ENCODE measurements around the gene SLC9A3. TPM values are rescaled to one million over a fixed set of nuclear protein-coding genes. Genes with fewer than 3 reads are reported as not detected.

SLC9A3 gene
- total and polyA plus RNA-seq, 2 of the 13 experiments (the other 11 are each of a cell fraction or from before 2014, with no cell fraction given), result 1.5 to 1.8 TPM

- no peak for TF ChIP-seq HCFC1 (IDR thresholded peaks at IDR 0.05; ENCODE audit: low read depth, low read length)
- no peak for TF ChIP-seq ZNF878 (CRISPR knock-in tag; IDR thresholded peaks at IDR 0.05)
- no peak for TF ChIP-seq MXD4 (CRISPR knock-in tag; IDR thresholded peaks at IDR 0.05)
- no peak for TF ChIP-seq CTCF (CRISPR knock-in tag; IDR thresholded peaks at IDR 0.05)
Measured at GRCh38 chr5:528629-529511, 4.6 kb upstream of the SLC9A3 start (continued).

GRCh38 chr5:527646-528628, 3.7 kb upstream of the SLC9A3 start:
- no peak overlapping the region for H3K27ac ChIP-seq (ENCODE audit: extremely low read length, insufficient read depth, low read length)
- in situ Hi-C loops (cut with HindIII; ENCODE audit: extremely low pct_ligation_motif_present, low pct_unique_long_range_greater_than_20kb) (no loop called here), intact Hi-C loops (cut with micrococcal nuclease; ENCODE audit: unreplicated experiment) (no loop called here)
- no peaks in the 10 kb centered on the region for H3K79me2 ChIP-seq (ENCODE audit: insufficient read depth, low read length)
- DNase-seq (ENCODE audit: low spot score) (no peak), FAIRE-seq (no peak), ATAC-seq (no peak)
- peaks cover 0 to 37% of the 10 kb centered on the region in 2 experiments; a peak in 3 of 5 replicates for H3K27me3 ChIP-seq (ENCODE audit: control insufficient read depth in 1 of 2, insufficient read depth in 2 of 2, low read length in 2 of 2)
- no peak overlapping the region for H3K4me3 ChIP-seq (replicated peaks in 1 of 3; ENCODE audit: insufficient read depth in 1 of 3, low read depth in 2 of 3, low read length in 3 of 3)
- no peak overlapping the region for H3K4me2 ChIP-seq (ENCODE audit: low read depth, low read length)
- H3K4me1 ChIP-seq (ENCODE audit: insufficient read depth, low read length), result peaks cover 45% of the 10 kb centered on the region
- H4K20me1 ChIP-seq (ENCODE audit: insufficient read depth, low read length), result no peaks in the 10 kb centered on the region
- no TSS peak for BruUV-seq (replicated peaks)
- H3K9ac ChIP-seq (ENCODE audit: insufficient read depth, low read depth, low read length), result no peak overlapping the region
- POLR2A ChIA-PET, result no interaction called here
- 70% methylated on average over 52 of the region's 66 CpGs for WGBS (ENCODE audit: low lambda C conversion rate)
- H2AFZ ChIP-seq (ENCODE audit: low read length), result no peak overlapping the region
- CTCF ChIA-PET (ENCODE audit: low intra/inter-chr PET ratio, low total read pairs), result no interaction called here
- no peaks in the 10 kb centered on the region for H3K9me3 ChIP-seq (ENCODE audit: low read length)
- no peaks in the 10 kb centered on the region for H3K36me3 ChIP-seq (replicated peaks in 1 of 2; ENCODE audit: control insufficient read depth in 1 of 2, insufficient read depth in 2 of 2, low read length in 2 of 2)
- TF ChIP-seq ZNF547 (CRISPR knock-in tag; IDR thresholded peaks at IDR 0.05), result no peak
- no peak for TF ChIP-seq TEAD3 (CRISPR knock-in tag; optimal IDR thresholded peaks at IDR 0.05; ENCODE audit: borderline replicate concordance)
- TF ChIP-seq PLRG1 (conservative IDR thresholded peaks at IDR 0.05), result no peak
- no peak for TF ChIP-seq PHF20 (CRISPR knock-in tag; IDR thresholded peaks at IDR 0.05)
- TF ChIP-seq CBFB (CRISPR knock-in tag; IDR thresholded peaks at IDR 0.05), result no peak
- TF ChIP-seq ZNF160 (CRISPR knock-in tag; IDR thresholded peaks at IDR 0.05), result no peak
- TF ChIP-seq MIXL1 (CRISPR knock-in tag; IDR thresholded peaks at IDR 0.05), result no peak
- no peak for TF ChIP-seq CREM (IDR thresholded peaks at IDR 0.05)
- no peak for TF ChIP-seq CREM (CRISPR knock-in tag; IDR thresholded peaks at IDR 0.05)
- no peak for TF ChIP-seq MYNN (CRISPR knock-in tag; IDR thresholded peaks at IDR 0.05; ENCODE audit: low read depth)
- no peak for TF ChIP-seq ZNF704 (CRISPR knock-in tag; IDR thresholded peaks at IDR 0.05; ENCODE audit: borderline replicate concordance)
- no peak for TF ChIP-seq MAFK (conservative IDR thresholded peaks at IDR 0.05 in 1 of 2, IDR thresholded peaks at IDR 0.05 in 1 of 2; ENCODE audit: low read length in 2 of 2)
- no peak for TF ChIP-seq ZNF567 (CRISPR knock-in tag; IDR thresholded peaks at IDR 0.05; ENCODE audit: borderline replicate concordance)
- TF ChIP-seq LBX2 (CRISPR knock-in tag; IDR thresholded peaks at IDR 0.05; ENCODE audit: borderline replicate concordance), result no peak
- TF ChIP-seq ESRRA (CRISPR knock-in tag; IDR thresholded peaks at IDR 0.05; ENCODE audit: low read depth), result no peak

Data from HepG2 (cell line).